ENCODE data around the gene GNMT.

DNA sequence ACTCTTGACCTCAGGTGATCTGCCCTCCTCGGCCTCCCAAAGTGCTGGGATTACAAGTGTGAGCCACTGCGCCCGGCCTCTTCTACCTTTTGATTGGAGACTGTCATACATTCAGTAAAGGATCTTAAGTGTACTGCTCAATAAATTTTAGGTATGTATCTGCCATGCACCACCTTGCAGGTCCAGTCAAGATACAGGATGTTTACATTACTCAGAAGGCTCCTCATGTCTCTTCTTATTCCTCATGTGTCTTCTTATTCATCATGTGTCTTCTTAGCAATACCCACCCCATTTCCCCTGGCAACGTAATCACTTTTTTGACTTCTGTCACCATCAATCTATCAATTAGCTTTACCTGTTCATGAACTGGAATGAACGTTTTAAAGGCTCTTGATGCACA, 45.3 kb downstream of the GNMT start:
- TF ChIP-seq CTCF (IDR thresholded peaks at IDR 0.05) (no peak), POLR2A (IDR thresholded peaks at IDR 0.05) (no peak)

Data from gastroesophageal sphincter (tissue), 3 donors.